ENCODE data around the gene SUCLG2. TPM values are rescaled to one million over a fixed set of nuclear protein-coding genes. Genes with fewer than 3 reads are reported as not detected.
A peak's percentile ranks its signal among the peaks of the same experiment; 100 is the strongest.

SUCLG2 gene
- total and polyA plus RNA-seq, 2 of the 4 experiments (the other 2 are of a cell fraction): 26.8 to 34.6 TPM

GRCh38 chr3:67605377-67605776, 49.0 kb downstream of the SUCLG2 start:
- no peak overlapping the region for H3K56ac ChIP-seq (ENCODE audit: extremely low read depth, insufficient read depth, low read length)
- in situ Hi-C loops (cut with MboI; ENCODE audit: low sequenced_read_pairs): loop anchor here (10.0 kb wide), 1 partner anchor 221 kb away; no protein-coding TSS in a partner anchor
- no peak overlapping the region for H3K23ac ChIP-seq (ENCODE audit: low read depth, low read length)
- TF ChIP-seq RCOR1 (IDR thresholded peaks at IDR 0.05; ENCODE audit: insufficient replicate concordance, low read length) (no peak), RAD21 (IDR thresholded peaks at IDR 0.05; ENCODE audit: low read length) (peak; percentile 54), CTCF (conservative IDR thresholded peaks at IDR 0.05; ENCODE audit: low read depth, low read length) (peak; percentile 57), MAZ (IDR thresholded peaks at IDR 0.05; ENCODE audit: borderline replicate concordance, low read depth, low read length) (no peak), MXI1 (IDR thresholded peaks at IDR 0.05; ENCODE audit: borderline replicate concordance, low read depth, low read length) (no peak), SMC3 (IDR thresholded peaks at IDR 0.05; ENCODE audit: low read depth, low read length) (peak; percentile 61), NFE2L2 (IDR thresholded peaks at IDR 0.05; ENCODE audit: low read depth, low read length) (no peak), FOS (IDR thresholded peaks at IDR 0.05; ENCODE audit: low read depth, low read length) (no peak; the same call in 1 of the 2 replicates), USF2 (IDR thresholded peaks at IDR 0.05; ENCODE audit: low read depth, low read length) (no peak), MAFK (IDR thresholded peaks at IDR 0.05; ENCODE audit: low read depth, low read length) (no peak)
- peaks cover 5% of the 10 kb centered on the region; the same call in 1 of the 2 replicates for H3K9me1 ChIP-seq (ENCODE audit: insufficient read depth, low read length)
- DNase-seq (peak; percentile 83), ATAC-seq (ENCODE audit: low read depth) (peak; percentile 95)
- peaks cover 13 to 15% of the 10 kb centered on the region in 2 experiments for H3K79me1 ChIP-seq (ENCODE audit: low read depth in 1 of 2, low read length in 2 of 2)
- H4K8ac ChIP-seq (ENCODE audit: low read depth in 2 of 2, low read length in 2 of 2): no peak overlapping the region
- no peak overlapping the region for H2BK120ac ChIP-seq (ENCODE audit: low read depth, low read length)
- H4K20me1 ChIP-seq (ENCODE audit: insufficient read depth, low read length): no peaks in the 10 kb centered on the region
- peak overlapping the region; percentile 20; the same call in 1 of the 2 replicates for H3K4me2 ChIP-seq (ENCODE audit: low read depth, low read length)
- H3K18ac ChIP-seq (ENCODE audit: low read depth, low read length): no peak overlapping the region
- H2BK20ac ChIP-seq (ENCODE audit: low read depth, low read length): no peak overlapping the region
- no peak overlapping the region for H3K4me3 ChIP-seq (ENCODE audit: insufficient read depth, low read depth, low read length)
- no peaks in the 10 kb centered on the region for H3K9me3 ChIP-seq (ENCODE audit: control insufficient read depth, insufficient read depth, low read length)
- no peak overlapping the region for H2BK15ac ChIP-seq (ENCODE audit: low read depth, low read length)
- H4K5ac ChIP-seq (ENCODE audit: low read depth, low read length): no peak overlapping the region
- no peaks in the 10 kb centered on the region; the same call in 1 of the 2 replicates for H3K4me1 ChIP-seq (ENCODE audit: control insufficient read depth, insufficient read depth, low read length)
- no peak overlapping the region for H3K4ac ChIP-seq (ENCODE audit: low read depth, low read length)
- no peak overlapping the region for H3K9ac ChIP-seq (ENCODE audit: low read depth, low read length)
- no peak overlapping the region for H3K14ac ChIP-seq (replicated peaks; ENCODE audit: low read depth, low read length)
- intact Hi-C loops (cut with micrococcal nuclease): loop anchor here (1.0 to 10.0 kb wide), 4 partner anchors 30 to 498 kb away; no protein-coding TSS in a partner anchor
- no peak overlapping the region for H4K91ac ChIP-seq (ENCODE audit: insufficient read depth, low read depth, low read length)
- H2AFZ ChIP-seq (replicated peaks; ENCODE audit: low read length, poor library complexity): no peak overlapping the region
- H2BK5ac ChIP-seq (ENCODE audit: low read depth, low read length, poor library complexity, severe bottlenecking): peak overlapping the region; percentile 67
- ChIA-PET CTCF (interaction anchor here (0.6 to 1.5 kb wide), 6 partner anchors 13 to 667 kb away, joined by 3 to 4 read pairs (median 3); no protein-coding TSS in a partner anchor), POLR2A (ENCODE audit: unreplicated experiment) (no interaction called here)
- dilution Hi-C loops (cut with HindIII; ENCODE audit: low sequenced_read_pairs, unreplicated experiment): no loop called here
- H3K27me3 ChIP-seq (ENCODE audit: control insufficient read depth, insufficient read depth, low read length): no peaks in the 10 kb centered on the region
- no peak overlapping the region for H3K27ac ChIP-seq (ENCODE audit: insufficient read depth, low read length)
- no CpG with 5 or more reads among the region's 1 CpG for WGBS, 2 experiments (ENCODE audit: extremely low coverage in 2 of 2, insufficient read length in 1 of 2)
- H3K36me3 ChIP-seq (ENCODE audit: control insufficient read depth, insufficient read depth, low read length): peaks cover 11% of the 10 kb centered on the region
- no peak overlapping the region for H2AK9ac ChIP-seq (replicated peaks; ENCODE audit: low read depth, low read length, poor library complexity)
- no TSS peak for BruUV-seq (replicated peaks)
- no peak overlapping the region for H2AK5ac ChIP-seq (ENCODE audit: low read depth, low read length)

Measured in IMR-90 (cell line).